Adrenal gland (tissue), 12 donors: ENCODE measurements around the gene DHRS4. TPM values are rescaled to one million over a fixed set of nuclear protein-coding genes. Genes with fewer than 3 reads are reported as not detected.
"Not testable (repeated sequence)": the region's sequence is repeated elsewhere in the genome, so short reads cannot be mapped to it uniquely, and the experiment has no call there.

Experiments used
- DNase-seq, 7 donors: peaks; one replicate each; pipeline ENCODE4 v3.0.0-alpha.2; 2019 to 2020
- H3K27ac ChIP-seq, 5 donors: fragments of 200-600 bp; sonication (generic) in 4 of 5; 1 replicate in 3 of 5; 2 replicates in 2 of 5; pipeline versions ENCODE4 v1.5.1 to v1.8.0; 2016 to 2020; ENCODE audit warnings: mild to moderate bottlenecking in 1 of 5
- H3K27me3 ChIP-seq: fragments of 200-600 bp; 2 replicates; pipeline ENCODE4 v1.8.0; 2021
- H3K36me3 ChIP-seq, 2 donors: fragments of 200-600 bp; replicated peaks in 1 of 2; 1 replicate in 1 of 2; 2 replicates in 1 of 2; pipeline versions ENCODE4 v1.5.1 to v1.8.0; 2018 to 2022
- H3K4me1 ChIP-seq, 2 donors: fragments of 200-600 bp; replicated peaks in 1 of 2; 1 replicate in 1 of 2; 2 replicates in 1 of 2; pipeline versions ENCODE4 v1.5.1 to v1.8.0; 2018 to 2021
- H3K4me3 ChIP-seq, 4 donors: fragments of 200-600 bp; sonication (generic) in 3 of 4; one replicate each; pipeline ENCODE4 v1.5.1; 2016 to 2018
- H3K9me3 ChIP-seq, 3 donors: fragments of 200-600 bp; sonication (generic) in 1 of 3; replicated peaks in 1 of 3; 1 replicate in 2 of 3; 2 replicates in 1 of 3; pipeline versions ENCODE4 v1.5.1 to v1.8.0; 2016 to 2021
- CTCF ChIP-seq, 6 experiments: fragments of 450-650 bp in 4 of 6; fragments of 200-600 bp in 2 of 6; sonication (generic) in 1 of 6; IDR thresholded peaks; 1 replicate in 5 of 6; 2 replicates in 1 of 6; pipeline versions ENCODE4 v1.5.1 to v1.8.0; 2016 to 2021; ENCODE audit warnings: antibody characterized with exemption in 6 of 6, mild to moderate bottlenecking in 2 of 6, moderate library complexity in 1 of 6
- POLR2A ChIP-seq, 2 donors: fragments of 450-650 bp; IDR thresholded peaks; one replicate each; pipeline ENCODE4 v1.6.1; 2017; ENCODE audit warnings: antibody characterized with exemption in 2 of 2, mild to moderate bottlenecking in 2 of 2, moderate library complexity in 1 of 2
- whole genome bisulfite sequencing, 4 donors: extraction: QIAGEN DNeasy Blood & Tissue Kit in 2 of 4; methylation state at CpG; one replicate each; pipeline versions ENCODE4 v1.1.5 to v1.1.7; 2013 to 2017; 5-methylcytosine and 5-hydroxymethylcytosine counted together
- intact Hi-C, 2 donors: fragments of 100-400 bp; cut with DNase I; formaldehyde crosslinking; loops; one replicate each; pipeline versions ENCODE4 v1.14.1 to v1.15.0; 2022 to 2023
- polyA plus RNA-seq, 3 donors: library from polyadenylated mRNA; stranded (reverse); fragments of 200-250 nt in 2 of 3; fragments of 350-450 nt in 1 of 3; fragmentation: Illumina TruSeq in 1 of 3; extraction: RNeasy Lipid Tissue Mini Kit (QIAGEN cat#74804) in 1 of 3; gene quantifications; one replicate each; pipeline ENCODE4 v1.2.3, GENCODE V29; 2013 to 2014
- total RNA-seq, 9 donors: library from RNA; depleted of rRNA in 4 of 9; stranded (reverse); fragments of >200 nt in 4 of 9; fragments of 120-200 nt in 1 of 9; fragmentation: NEBNext Ultra II Directional in 1 of 9; extraction: Animal tissue kit (Norgen Biotek cat#: 25700) in 1 of 9; gene quantifications; one replicate each; pipeline versions ENCODE4 v1.1.0 to v1.2.4, GENCODE V29; 2013 to 2023
- donor health status: healthy with polysubstance abuse.
- donor health status: Bipolar disorder and iron deficiency.
- donor health status: DM: yes; HTN: yes; CAD: no.
- donor health status: DM: no; HTN: no; CAD: no.
- donor health status: DM: no; HTN: no; CAD: no.
- donor health status: DM: yes; HTN: yes; CAD: no.

DHRS4 gene
- total and polyA plus RNA-seq, 12 donors, result 26.1 to 77.5 (median 47.7) TPM

GRCh38 chr14:23984891-23985602 is 31.5 kb downstream of the DHRS4 start:
- Histone ChIP-seq H3K9me3 (no peaks in the 10 kb centered on the region), H3K4me1 (peaks cover 7 to 20% of the 10 kb centered on the region in 2 donors), H3K27me3 (no peaks in the 10 kb centered on the region), H3K27ac (no peak overlapping the region), H3K36me3 (no peaks in the 10 kb centered on the region), H3K4me3 (no peak overlapping the region)
- TF ChIP-seq CTCF (IDR thresholded peaks at IDR 0.05) (no peak), POLR2A (IDR thresholded peaks at IDR 0.05) (no peak)
- WGBS, 4 donors, result 54 to 72% (median 62%) methylated on average over 2 to 4 of the region's 4 CpGs
- peak in 5 of 7 donors; percentile 46 to 68 (median 51) for DNase-seq
- intact Hi-C loops, result no loop called here

- WGBS, 4 donors, result 29 to 34% (median 31%) methylated on average over 4 to 6 of the region's 6 CpGs; no CpG with 5 or more reads in 1 of the 4 donors
- H3K4me3 ChIP-seq, result peak overlapping the region in 1 of 4 donors; percentile 61
- H3K9me3 ChIP-seq, H3K27me3 ChIP-seq, intact Hi-C loops, H3K36me3 ChIP-seq, DNase-seq: not testable (repeated sequence)
- H3K27ac ChIP-seq, result peak overlapping the region in 2 of 5 donors; percentile 68 to 77
- H3K4me1 ChIP-seq, result peaks cover 7 to 21% of the 10 kb centered on the region in 2 donors
These were observed 34.6 kb downstream of the DHRS4 start for GRCh38 chr14:23988223-23988606.

- Histone ChIP-seq H3K27ac (peak within 1 kb of the TSS in 3 of 5 donors; percentile 21 to 77 (median 68)), H3K4me1 (peaks cover 7 to 21% of the 10 kb centered on the region in 2 donors), H3K4me3 (peak within 1 kb of the TSS in 2 of 4 donors; percentile 19 to 61)
- 4 to 6% (median 5%) methylated on average over 20 to 40 of the region's 40 CpGs; no CpG with 5 or more reads in 1 of the 4 donors for WGBS, 4 donors
- TF ChIP-seq POLR2A (IDR thresholded peaks at IDR 0.05), result peak in 1 of 2 donors; percentile 45
- DNase-seq, result peak; percentile 77 to 92 (median 88)
- intact Hi-C loops, H3K36me3 ChIP-seq, H3K27me3 ChIP-seq, H3K9me3 ChIP-seq: not testable (repeated sequence)
These were observed 35.2 kb downstream of the DHRS4 start, which contains the start of gene DHRS4L2 for GRCh38 chr14:23988607-23989363. DHRS4L2 (plus strand) TSS chr14:23988929; CDS start chr14:23988948, 19 bp downstream.

GRCh38 chr14:23989734-23990445 is 36.3 kb downstream of the DHRS4 start:
- DNase-seq, result peak; percentile 57 to 76 (median 73)
- H3K27ac ChIP-seq, result peak overlapping the region in 1 of 5 donors; percentile 21
- H3K27me3 ChIP-seq, H3K36me3 ChIP-seq, H3K9me3 ChIP-seq, H3K4me3 ChIP-seq, intact Hi-C loops: not testable (repeated sequence)
- 56 to 77% (median 63%) methylated on average over 9 to 21 of the region's 21 CpGs for WGBS, 4 donors
- H3K4me1 ChIP-seq, result peaks cover 7 to 21% of the 10 kb centered on the region in 2 donors

- intact Hi-C loops, result not testable (repeated sequence)
These were observed 37.4 kb downstream of the DHRS4 start for GRCh38 chr14:23990961-23991360.

GRCh38 chr14:23993042-23993441 is 39.5 kb downstream of the DHRS4 start:
- DNase-seq, intact Hi-C loops, H3K9me3 ChIP-seq, H3K27ac ChIP-seq, H3K4me3 ChIP-seq, H3K27me3 ChIP-seq, H3K36me3 ChIP-seq: not testable (repeated sequence)
- 80 to 87% (median 84%) methylated on average over 3 of the region's 3 CpGs for WGBS, 4 donors
- H3K4me1 ChIP-seq, result peaks cover 7 to 14% of the 10 kb centered on the region in 2 donors

More at GRCh38 chr14:23990961-23991360, 37.4 kb downstream of the DHRS4 start:
- not testable (repeated sequence) for H3K27me3 ChIP-seq, H3K27ac ChIP-seq, H3K36me3 ChIP-seq, DNase-seq, H3K4me3 ChIP-seq, H3K9me3 ChIP-seq
- H3K4me1 ChIP-seq, result peaks cover 7 to 14% of the 10 kb centered on the region in 2 donors
- 84 to 90% (median 89%) methylated on average over 1 of the region's 1 CpG; no CpG with 5 or more reads in 1 of the 4 donors for WGBS, 4 donors

- H3K27ac ChIP-seq, H3K27me3 ChIP-seq, H3K9me3 ChIP-seq, intact Hi-C loops, DNase-seq, H3K36me3 ChIP-seq, H3K4me3 ChIP-seq, H3K4me1 ChIP-seq: not testable (repeated sequence)
These were observed 42.4 kb downstream of the DHRS4 start for GRCh38 chr14:23996009-23996408.

- H3K27me3 ChIP-seq, intact Hi-C loops, H3K4me1 ChIP-seq, H3K36me3 ChIP-seq, DNase-seq, H3K9me3 ChIP-seq, H3K4me3 ChIP-seq, H3K27ac ChIP-seq: not testable (repeated sequence)
- 75 to 100% (median 92%) methylated on average over 1 of the region's 2 CpGs for WGBS, 4 donors
These were observed 43.3 kb downstream of the DHRS4 start for GRCh38 chr14:23996825-23997224.

- H3K27me3 ChIP-seq, intact Hi-C loops, H3K27ac ChIP-seq, H3K4me3 ChIP-seq, H3K36me3 ChIP-seq, H3K4me1 ChIP-seq, DNase-seq, H3K9me3 ChIP-seq: not testable (repeated sequence)
- WGBS, 4 donors, result 90 to 100% (median 95%) methylated on average over 1 of the region's 5 CpGs
These were observed 46.1 kb downstream of the DHRS4 start for GRCh38 chr14:23999640-24000039.
